DND-41 (cell line): Measurements from ENCODE around the gene TLE1.

Experiments used
- ATAC-seq: fragments of 200-7000 bp; cut with Tn5 transposase; 3 replicates; pipeline ENCODE4 v1.9.1; 2021; ENCODE audit warnings: low read depth; ENCODE audit not compliant: insufficient read depth
- DNase-seq: peaks from one replicate; pipeline ENCODE4 v3.0.0-alpha.2; 2020
- H2AFZ ChIP-seq: 2 replicates; pipeline ENCODE4 v1.6.0; 2012; ENCODE audit warnings: low read depth, low read length
- H3K27ac ChIP-seq: 2 replicates; pipeline ENCODE4 v1.5.1; 2012; ENCODE audit warnings: low read length, inconsistent platforms
- H3K27me3 ChIP-seq: fragments of 200-600 bp; sonication (generic); 2 replicates; pipeline ENCODE4 v1.6.0; 2012; ENCODE audit warnings: low read length, mild to moderate bottlenecking, inconsistent platforms; ENCODE audit not compliant: insufficient read depth, poor library complexity
- H3K36me3 ChIP-seq: 2 replicates; pipeline ENCODE4 v1.5.1; 2012; ENCODE audit warnings: low read length, inconsistent platforms; ENCODE audit not compliant: insufficient read depth
- H3K4me1 ChIP-seq: 2 replicates; pipeline ENCODE4 v1.5.1; 2012; ENCODE audit warnings: mild to moderate bottlenecking, low read length; ENCODE audit not compliant: insufficient read depth
- H3K4me2 ChIP-seq: 2 replicates; pipeline ENCODE4 v1.6.0; 2012; ENCODE audit warnings: mild to moderate bottlenecking, moderate library complexity, low read length, inconsistent platforms; ENCODE audit not compliant: insufficient read depth
- H3K4me3 ChIP-seq, 2 experiments: fragments of 200-600 bp in 1 of 2; shearing (Covaris generic) in 1 of 2; 2 replicates each; pipeline ENCODE4 v1.5.1; 2012 to 2016; ENCODE audit warnings: inconsistent platforms in 2 of 2, low read length in 2 of 2, mild to moderate bottlenecking in 2 of 2, low read depth in 1 of 2, moderate library complexity in 1 of 2
- H3K79me2 ChIP-seq: 2 replicates; pipeline ENCODE4 v1.6.0; 2012; ENCODE audit warnings: low read length, inconsistent platforms; ENCODE audit not compliant: insufficient read depth
- H3K9ac ChIP-seq: 2 replicates; pipeline ENCODE4 v1.6.0; 2012; ENCODE audit warnings: low read depth, mild to moderate bottlenecking, inconsistent platforms, low read length, moderate library complexity
- H3K9me3 ChIP-seq: 2 replicates; pipeline ENCODE4 v1.5.1; 2012; ENCODE audit warnings: low read length, moderate library complexity, mild to moderate bottlenecking, inconsistent platforms; ENCODE audit not compliant: insufficient read depth, severe bottlenecking
- H4K20me1 ChIP-seq: 2 replicates; pipeline ENCODE4 v1.6.0; 2012; ENCODE audit warnings: low read length; ENCODE audit not compliant: insufficient read depth
- EZH2 ChIP-seq: IDR thresholded peaks from 3 replicates; pipeline ENCODE4 v1.6.1; 2012; ENCODE audit warnings: borderline replicate concordance, low read depth, mild to moderate bottlenecking, moderate library complexity, low read length, inconsistent platforms; ENCODE audit not compliant: severe bottlenecking
- TF ChIP-seq, protein P1 (sequence below): IDR thresholded peaks from 2 replicates; pipeline ENCODE4 v1.5.1; 2012; ENCODE audit warnings: borderline replicate concordance, low read length, moderate library complexity, mild to moderate bottlenecking; ENCODE audit not compliant: poor library complexity, severe bottlenecking; ENCODE audit errors: extremely low read depth

The TLE1 gene

DNA sequence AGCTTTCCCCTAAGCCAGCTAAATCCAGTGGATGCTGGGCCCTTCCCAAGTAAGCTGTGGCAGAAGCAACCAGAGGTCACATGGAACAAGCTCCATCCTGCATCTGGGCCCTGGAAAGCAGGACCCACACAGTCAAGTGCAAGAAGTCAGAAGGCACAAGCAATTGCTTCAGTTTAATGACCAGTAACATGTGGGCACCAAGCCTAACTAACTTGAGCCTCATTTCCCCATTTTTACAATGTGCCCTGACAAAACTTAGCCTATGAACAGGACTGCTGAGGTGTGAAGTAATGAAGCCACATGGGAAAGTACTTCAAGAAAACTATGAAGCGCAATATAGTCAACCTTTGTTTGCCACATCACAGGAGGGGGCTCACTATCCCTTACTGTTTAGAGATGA, 90.5 kb downstream of the TLE1 start:
- Histone ChIP-seq H3K9ac (no peak overlapping the region), H3K4me2 (no peak overlapping the region), H3K9me3 (no peaks in the 10 kb centered on the region), H3K4me1 (peaks cover 34% of the 10 kb centered on the region), H3K4me3 (no peak overlapping the region), H3K27me3 (no peaks in the 10 kb centered on the region), H3K79me2 (no peaks in the 10 kb centered on the region), H2AFZ (no peak overlapping the region), H4K20me1 (no peaks in the 10 kb centered on the region), H3K27ac (peak overlapping the region; percentile 88), H3K36me3 (no peaks in the 10 kb centered on the region)
- ATAC-seq (no peak), DNase-seq (no peak)
- no peak for TF ChIP-seq EZH2
- TF ChIP-seq, protein P1, sequence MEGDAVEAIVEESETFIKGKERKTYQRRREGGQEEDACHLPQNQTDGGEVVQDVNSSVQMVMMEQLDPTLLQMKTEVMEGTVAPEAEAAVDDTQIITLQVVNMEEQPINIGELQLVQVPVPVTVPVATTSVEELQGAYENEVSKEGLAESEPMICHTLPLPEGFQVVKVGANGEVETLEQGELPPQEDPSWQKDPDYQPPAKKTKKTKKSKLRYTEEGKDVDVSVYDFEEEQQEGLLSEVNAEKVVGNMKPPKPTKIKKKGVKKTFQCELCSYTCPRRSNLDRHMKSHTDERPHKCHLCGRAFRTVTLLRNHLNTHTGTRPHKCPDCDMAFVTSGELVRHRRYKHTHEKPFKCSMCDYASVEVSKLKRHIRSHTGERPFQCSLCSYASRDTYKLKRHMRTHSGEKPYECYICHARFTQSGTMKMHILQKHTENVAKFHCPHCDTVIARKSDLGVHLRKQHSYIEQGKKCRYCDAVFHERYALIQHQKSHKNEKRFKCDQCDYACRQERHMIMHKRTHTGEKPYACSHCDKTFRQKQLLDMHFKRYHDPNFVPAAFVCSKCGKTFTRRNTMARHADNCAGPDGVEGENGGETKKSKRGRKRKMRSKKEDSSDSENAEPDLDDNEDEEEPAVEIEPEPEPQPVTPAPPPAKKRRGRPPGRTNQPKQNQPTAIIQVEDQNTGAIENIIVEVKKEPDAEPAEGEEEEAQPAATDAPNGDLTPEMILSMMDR = no peak

DNA sequence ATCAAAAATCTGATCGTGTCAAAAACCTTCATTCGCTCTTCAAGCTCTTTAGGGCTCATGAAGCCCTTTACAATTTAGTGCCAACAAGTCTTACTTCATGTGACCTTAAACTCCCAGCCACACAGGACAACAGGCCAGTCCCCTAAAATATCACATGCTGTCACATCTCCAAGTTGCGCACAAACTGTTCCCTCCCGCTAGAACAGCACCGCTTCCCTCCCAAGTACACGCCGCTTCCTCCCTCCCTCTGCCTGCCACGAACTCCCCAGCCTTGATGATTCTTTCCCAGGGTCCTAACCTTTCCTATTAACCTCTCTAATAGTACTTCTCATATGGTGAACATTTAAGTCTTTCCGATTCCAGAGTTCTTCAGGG, 91.2 kb downstream of the TLE1 start:
- Histone ChIP-seq H3K27me3 (no peaks in the 10 kb centered on the region), H3K4me1 (peaks cover 34% of the 10 kb centered on the region), H3K4me2 (peak overlapping the region; percentile 60), H4K20me1 (no peaks in the 10 kb centered on the region), H3K79me2 (no peaks in the 10 kb centered on the region), H3K9ac (peak overlapping the region; percentile 53; the same call in 1 of the 2 replicates), H3K9me3 (no peaks in the 10 kb centered on the region), H3K36me3 (no peaks in the 10 kb centered on the region), H3K27ac (peak overlapping the region; percentile 88), H3K4me3 (no peak overlapping the region), H2AFZ (no peak overlapping the region)
- ATAC-seq (peak; percentile 8; the same call in 1 of the 3 replicates), DNase-seq (peak; percentile 12)
- TF ChIP-seq, protein P1 = no peak
- TF ChIP-seq EZH2 = no peak

DNA sequence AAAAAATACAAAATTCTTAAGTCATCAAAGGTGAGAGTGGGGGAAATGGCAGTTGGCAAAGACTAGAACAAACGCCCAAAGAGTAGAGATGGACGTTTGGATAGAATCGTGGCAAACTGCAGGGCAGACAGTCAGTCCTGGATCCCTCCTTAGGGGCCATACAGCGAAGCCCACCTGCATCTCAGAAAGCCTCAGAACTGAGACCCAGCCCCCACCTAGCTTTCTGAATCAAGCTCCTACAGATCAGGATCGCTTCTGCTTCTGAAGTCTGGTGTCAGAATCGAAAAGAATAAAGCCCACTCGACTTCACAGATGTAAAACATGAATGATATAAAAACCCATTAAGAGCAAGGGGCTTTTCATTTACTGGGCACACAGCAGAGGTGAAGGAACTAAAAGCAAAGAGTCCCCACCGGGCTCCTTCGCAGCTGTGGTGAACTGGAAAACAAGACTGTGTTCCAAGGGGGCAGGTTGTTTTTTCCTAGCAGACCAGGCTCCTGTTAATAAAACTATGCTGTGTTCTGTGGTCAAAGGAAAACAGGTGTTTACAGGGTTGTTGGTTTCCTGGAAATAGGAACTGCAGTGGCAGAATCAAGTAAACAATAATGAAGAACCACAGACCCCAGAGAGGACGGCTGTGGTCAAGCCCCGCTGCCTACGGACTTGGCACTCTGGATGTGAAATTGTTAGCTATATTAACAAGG, 91.8 kb downstream of the TLE1 start:
- TF ChIP-seq, protein P1 = no peak
- TF ChIP-seq EZH2 = no peak
- Histone ChIP-seq H3K4me2 (peak overlapping the region; percentile 60), H3K79me2 (no peaks in the 10 kb centered on the region), H2AFZ (peak overlapping the region; percentile 63), H3K36me3 (peaks cover 3% of the 10 kb centered on the region; the same call in 1 of the 2 replicates), H3K4me3 (peak overlapping the region in 1 of 2 experiments; percentile 30; a peak in 2 of 4 replicates), H4K20me1 (no peaks in the 10 kb centered on the region), H3K9ac (peak overlapping the region; percentile 53), H3K9me3 (no peaks in the 10 kb centered on the region), H3K27ac (peak overlapping the region; percentile 88), H3K4me1 (peaks cover 34% of the 10 kb centered on the region), H3K27me3 (no peaks in the 10 kb centered on the region)
- DNase-seq (peak; percentile 39), ATAC-seq (peak; percentile 58)
